Measurements from ENCODE around the gene EXO1. TPM values are rescaled to one million over a fixed set of nuclear protein-coding genes. Genes with fewer than 3 reads are reported as not detected.
A peak's percentile ranks its signal among the peaks of the same experiment; 100 is the strongest.

Gene EXO1
- total and polyA plus RNA-seq, 8 donors, result 0.89 to 19.3 (median 1.2) TPM; not detected in 2

DNA sequence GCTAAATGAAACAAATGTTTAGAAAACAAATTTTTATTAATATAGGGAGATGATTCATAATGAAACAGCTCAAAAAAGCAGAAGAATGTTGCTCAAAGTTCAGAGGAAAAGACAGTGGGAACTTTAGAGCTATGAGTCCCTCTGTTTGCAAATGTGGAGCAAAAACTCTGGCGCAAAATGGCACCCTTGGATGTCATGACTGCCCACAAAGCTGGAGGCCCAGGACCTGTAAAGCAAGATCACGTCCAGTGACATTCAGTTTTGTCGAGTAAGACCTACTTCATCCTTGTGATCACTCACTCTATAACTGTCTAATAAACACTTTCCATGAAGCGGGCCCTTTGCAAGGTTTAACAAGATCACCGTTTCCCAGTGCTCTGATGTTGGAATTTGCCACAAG is 9.1 kb upstream of the EXO1 start:
- H3K4me1 ChIP-seq, result no peaks in the 10 kb centered on the region
- TF ChIP-seq EP300 (IDR thresholded peaks at IDR 0.05) (no peak), POLR2A (IDR thresholded peaks at IDR 0.05) (no peak), POLR2AphosphoS5 (IDR thresholded peaks at IDR 0.05) (no peak)
- TF ChIP-seq, protein P1, sequence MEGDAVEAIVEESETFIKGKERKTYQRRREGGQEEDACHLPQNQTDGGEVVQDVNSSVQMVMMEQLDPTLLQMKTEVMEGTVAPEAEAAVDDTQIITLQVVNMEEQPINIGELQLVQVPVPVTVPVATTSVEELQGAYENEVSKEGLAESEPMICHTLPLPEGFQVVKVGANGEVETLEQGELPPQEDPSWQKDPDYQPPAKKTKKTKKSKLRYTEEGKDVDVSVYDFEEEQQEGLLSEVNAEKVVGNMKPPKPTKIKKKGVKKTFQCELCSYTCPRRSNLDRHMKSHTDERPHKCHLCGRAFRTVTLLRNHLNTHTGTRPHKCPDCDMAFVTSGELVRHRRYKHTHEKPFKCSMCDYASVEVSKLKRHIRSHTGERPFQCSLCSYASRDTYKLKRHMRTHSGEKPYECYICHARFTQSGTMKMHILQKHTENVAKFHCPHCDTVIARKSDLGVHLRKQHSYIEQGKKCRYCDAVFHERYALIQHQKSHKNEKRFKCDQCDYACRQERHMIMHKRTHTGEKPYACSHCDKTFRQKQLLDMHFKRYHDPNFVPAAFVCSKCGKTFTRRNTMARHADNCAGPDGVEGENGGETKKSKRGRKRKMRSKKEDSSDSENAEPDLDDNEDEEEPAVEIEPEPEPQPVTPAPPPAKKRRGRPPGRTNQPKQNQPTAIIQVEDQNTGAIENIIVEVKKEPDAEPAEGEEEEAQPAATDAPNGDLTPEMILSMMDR (IDR thresholded peaks at IDR 0.05), result no peak
- no peak overlapping the region for H3K4me3 ChIP-seq
- intact Hi-C loops (cut with DNase I; ENCODE audit: low total_unique reads), result loop anchor here (10.0 kb wide), 1 partner anchor 234 kb away; no protein-coding TSS in a partner anchor
- H3K27ac ChIP-seq, result no peak overlapping the region
- no peaks in the 10 kb centered on the region for H3K36me3 ChIP-seq
- no peak for DNase-seq
- WGBS, 5 donors, result 88 to 94% (median 92%) methylated on average over 5 of the region's 5 CpGs
- no peaks in the 10 kb centered on the region for H3K9me3 ChIP-seq
- H3K27me3 ChIP-seq, result no peaks in the 10 kb centered on the region

GRCh38 chr1:241839369-241839979 is 8.5 kb upstream of the EXO1 start:
- H3K4me3 ChIP-seq, result no peak overlapping the region
- WGBS, 5 donors, result 81 to 91% (median 84%) methylated on average over 6 of the region's 6 CpGs
- no peaks in the 10 kb centered on the region for H3K27me3 ChIP-seq
- H3K36me3 ChIP-seq, result no peaks in the 10 kb centered on the region
- intact Hi-C loops (cut with DNase I; ENCODE audit: low total_unique reads), result loop anchor here (10.0 kb wide), 1 partner anchor 235 kb away; no protein-coding TSS in a partner anchor
- TF ChIP-seq EP300 (IDR thresholded peaks at IDR 0.05), result no peak
- no peak for TF ChIP-seq POLR2A (IDR thresholded peaks at IDR 0.05)
- TF ChIP-seq, protein P1 (IDR thresholded peaks at IDR 0.05), result no peak
- TF ChIP-seq POLR2AphosphoS5 (IDR thresholded peaks at IDR 0.05), result no peak
- no peak for DNase-seq
- no peaks in the 10 kb centered on the region for H3K9me3 ChIP-seq
- no peak overlapping the region for H3K27ac ChIP-seq
- H3K4me1 ChIP-seq, result no peaks in the 10 kb centered on the region

DNA sequence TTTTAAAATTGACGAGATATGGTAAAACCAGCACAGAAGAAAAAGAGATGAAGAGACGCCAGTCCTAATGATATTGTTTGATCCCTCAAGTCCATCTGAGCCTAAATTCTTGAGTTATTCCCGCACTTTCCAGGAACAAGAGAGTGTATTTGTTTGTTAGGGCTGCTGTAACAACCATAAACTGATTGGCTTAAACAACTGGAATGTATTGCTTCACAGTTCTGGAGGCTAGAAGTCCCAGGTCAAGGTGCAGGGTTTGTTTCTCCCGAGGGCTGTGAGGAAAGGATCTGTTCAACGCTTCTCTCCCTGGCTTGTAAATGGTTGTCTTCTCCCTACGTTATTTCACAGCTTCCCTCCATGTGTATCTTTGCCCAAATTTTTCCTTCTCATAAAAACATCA is 7.8 kb upstream of the EXO1 start:
- intact Hi-C loops (cut with DNase I; ENCODE audit: low total_unique reads), result no loop called here
- 85 to 87% (median 87%) methylated on average over 6 of the region's 6 CpGs for WGBS, 5 donors
- TF ChIP-seq POLR2A (IDR thresholded peaks at IDR 0.05), result no peak
- TF ChIP-seq POLR2AphosphoS5 (IDR thresholded peaks at IDR 0.05), result no peak
- TF ChIP-seq, protein P1 (IDR thresholded peaks at IDR 0.05), result no peak
- TF ChIP-seq EP300 (IDR thresholded peaks at IDR 0.05), result no peak
- Histone ChIP-seq H3K36me3 (no peaks in the 10 kb centered on the region), H3K27me3 (no peaks in the 10 kb centered on the region), H3K27ac (no peak overlapping the region), H3K9me3 (no peaks in the 10 kb centered on the region), H3K4me1 (no peaks in the 10 kb centered on the region), H3K4me3 (no peak overlapping the region)
- DNase-seq, result no peak

GRCh38 chr1:241841691-241842090 is 6.3 kb upstream of the EXO1 start:
- Histone ChIP-seq H3K27ac (no peak overlapping the region), H3K4me1 (no peaks in the 10 kb centered on the region), H3K27me3 (no peaks in the 10 kb centered on the region), H3K4me3 (no peak overlapping the region), H3K9me3 (no peaks in the 10 kb centered on the region), H3K36me3 (no peaks in the 10 kb centered on the region)
- DNase-seq, result peak in 1 of 2 donors; percentile 7
- 52 to 80% (median 76%) methylated on average over 3 of the region's 3 CpGs for WGBS, 5 donors
- TF ChIP-seq, protein P1 (IDR thresholded peaks at IDR 0.05), result no peak
- no peak for TF ChIP-seq POLR2A (IDR thresholded peaks at IDR 0.05)
- TF ChIP-seq POLR2AphosphoS5 (IDR thresholded peaks at IDR 0.05), result no peak
- no peak for TF ChIP-seq EP300 (IDR thresholded peaks at IDR 0.05)
- intact Hi-C loops (cut with DNase I; ENCODE audit: low total_unique reads), result no loop called here
